Femur (tissue), 1 donor: ENCODE measurements around the gene CWF19L1.

ENCODE experiments used
- DNase-seq: peaks from one replicate; pipeline ENCODE4 v3.0.0-alpha.2; 2017

Gene CWF19L1

DNA sequence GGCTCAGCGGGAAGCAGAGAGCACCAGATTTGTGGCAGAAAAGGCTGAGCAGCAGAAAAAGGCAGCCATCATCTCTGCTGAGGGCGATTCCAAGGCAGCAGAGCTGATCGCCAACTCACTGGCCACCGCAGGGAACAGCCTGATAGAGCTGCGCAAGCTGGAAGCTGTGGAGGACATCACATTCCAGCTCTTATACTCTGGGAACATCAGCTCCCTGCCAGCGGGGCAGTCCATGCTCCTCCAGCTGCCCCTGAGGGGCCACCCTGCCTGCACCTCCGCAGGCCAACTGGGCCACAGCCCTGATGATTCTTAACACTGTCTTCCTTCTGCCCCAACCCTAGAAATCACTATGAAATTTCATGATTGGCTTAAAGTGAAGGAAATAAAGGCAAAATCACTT, 18.6 kb downstream of the CWF19L1 start:
- DNase-seq, result no peak

GRCh38 chr10:100245484-100246220, 21.8 kb downstream of the CWF19L1 start:
- DNase-seq, result no peak

DNA sequence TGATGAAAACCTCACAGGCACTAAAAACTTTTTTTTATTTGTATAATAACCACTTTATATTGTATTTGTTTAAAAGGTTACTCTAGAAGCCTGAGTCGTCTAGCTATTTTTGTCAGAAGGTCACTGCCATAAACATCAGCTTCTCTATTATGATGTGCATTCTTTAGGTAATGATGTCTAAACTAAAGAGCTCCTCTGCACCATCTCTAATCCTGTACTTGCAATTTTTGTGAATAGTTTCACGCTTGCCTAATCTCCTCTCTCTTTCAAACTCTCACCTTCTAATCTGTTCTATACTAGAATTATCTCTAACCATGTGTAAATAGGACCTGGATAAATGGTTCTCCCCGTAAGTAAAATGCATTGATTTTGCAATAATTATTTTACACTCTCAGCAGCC, 27.6 kb downstream of the CWF19L1 start:
- DNase-seq, result no peak

DNA sequence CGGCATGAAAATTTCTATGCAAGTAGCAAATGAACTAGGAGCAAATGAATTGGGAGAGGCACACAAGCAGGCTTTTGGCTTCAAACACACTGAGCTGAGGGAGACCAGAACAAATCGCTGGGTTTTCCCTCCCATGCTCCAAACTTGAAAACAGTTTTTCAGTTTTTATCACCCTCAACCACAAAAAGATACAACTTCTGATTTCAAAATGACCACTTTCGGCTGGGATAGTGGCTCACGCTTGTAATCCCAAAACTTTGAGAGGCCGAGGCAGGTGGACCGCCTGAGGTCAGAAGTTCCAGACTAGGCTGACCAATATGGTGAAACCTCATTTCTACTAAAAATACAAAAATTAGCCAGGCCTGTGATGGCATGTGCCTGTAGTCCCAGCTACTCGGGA, 29.0 kb downstream of the CWF19L1 start:
- no peak for DNase-seq

GRCh38 chr10:100232101-100232500, 35.3 kb downstream of the CWF19L1 start:
- no peak for DNase-seq

GRCh38 chr10:100229819-100230422, 37.5 kb downstream of the CWF19L1 start:
- DNase-seq, result no peak

DNA sequence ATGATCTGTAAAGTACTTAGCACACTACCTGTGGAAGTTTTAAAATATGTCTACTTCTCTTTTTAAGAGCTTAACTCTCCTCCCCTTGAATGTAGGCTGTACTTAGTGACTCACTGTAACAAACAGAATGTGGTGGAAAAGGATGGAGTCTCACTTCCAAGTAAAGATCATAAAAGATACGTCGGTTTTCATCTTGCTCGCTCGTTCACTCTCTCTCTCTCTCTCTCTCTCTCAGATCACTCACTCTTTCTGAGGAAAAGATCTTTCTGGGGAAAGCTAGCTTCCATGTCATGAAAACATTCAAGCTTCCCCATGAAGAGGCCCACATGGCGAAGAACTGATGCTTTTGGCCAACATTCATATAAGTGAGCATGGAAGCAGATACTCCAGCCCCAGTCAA, 43.6 kb downstream of the CWF19L1 start:
- DNase-seq, result no peak

DNA sequence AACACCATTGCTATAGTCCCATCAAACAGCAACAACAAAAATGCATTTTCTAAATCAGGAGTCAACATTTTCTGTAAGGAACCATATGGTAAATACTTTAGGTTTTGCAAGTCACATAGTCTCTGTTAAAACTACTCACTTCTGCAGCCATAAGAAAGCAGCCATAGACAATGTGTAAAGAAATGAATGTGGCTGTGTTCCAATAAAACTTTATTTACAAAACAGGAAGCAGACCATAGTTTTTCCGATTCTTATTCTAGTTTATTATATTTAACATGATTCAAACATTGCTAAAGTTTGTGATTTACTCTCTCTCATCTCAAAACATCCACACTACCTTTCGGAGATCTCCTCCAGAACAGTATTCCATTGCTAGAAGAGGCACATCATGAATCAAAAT, 44.9 kb downstream of the CWF19L1 start:
- DNase-seq, result no peak

DNA sequence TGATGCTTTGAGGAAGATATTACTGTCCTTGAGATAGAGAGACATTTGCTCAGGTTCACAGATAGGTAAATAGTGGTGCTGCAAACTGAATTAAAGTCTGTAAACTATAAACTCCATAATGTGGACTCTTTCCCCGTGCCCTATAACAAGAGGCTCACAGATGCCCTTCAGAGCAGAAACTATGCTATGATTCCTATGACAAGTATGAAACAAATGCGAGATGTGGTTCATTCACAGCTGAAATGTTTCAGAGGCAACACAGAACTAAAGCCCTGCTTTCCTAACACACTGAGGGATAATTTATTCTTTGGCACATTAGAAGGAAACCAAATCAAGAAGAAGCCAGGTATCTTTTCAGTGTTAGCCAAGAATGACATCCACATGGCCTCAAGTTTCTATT, 51.4 kb downstream of the CWF19L1 start:
- no peak for DNase-seq

GRCh38 chr10:100209303-100209702, 58.1 kb downstream of the CWF19L1 start:
- DNase-seq, result no peak

GRCh38 chr10:100208276-100208675, 59.2 kb downstream of the CWF19L1 start:
- DNase-seq, result no peak

- DNase-seq, result no peak
Observed at GRCh38 chr10:100204370-100204769, 63.1 kb downstream of the CWF19L1 start.

- no peak for DNase-seq
Observed at GRCh38 chr10:100201549-100201948, 65.9 kb downstream of the CWF19L1 start.

- DNase-seq, result no peak
Observed at GRCh38 chr10:100194711-100195110, 72.7 kb downstream of the CWF19L1 start.

GRCh38 chr10:100192350-100192749, 75.1 kb downstream of the CWF19L1 start:
- DNase-seq, result peak; percentile 41

GRCh38 chr10:100186253-100187212, 80.9 kb downstream of the CWF19L1 start:
- peak; percentile 43 for DNase-seq

DNA sequence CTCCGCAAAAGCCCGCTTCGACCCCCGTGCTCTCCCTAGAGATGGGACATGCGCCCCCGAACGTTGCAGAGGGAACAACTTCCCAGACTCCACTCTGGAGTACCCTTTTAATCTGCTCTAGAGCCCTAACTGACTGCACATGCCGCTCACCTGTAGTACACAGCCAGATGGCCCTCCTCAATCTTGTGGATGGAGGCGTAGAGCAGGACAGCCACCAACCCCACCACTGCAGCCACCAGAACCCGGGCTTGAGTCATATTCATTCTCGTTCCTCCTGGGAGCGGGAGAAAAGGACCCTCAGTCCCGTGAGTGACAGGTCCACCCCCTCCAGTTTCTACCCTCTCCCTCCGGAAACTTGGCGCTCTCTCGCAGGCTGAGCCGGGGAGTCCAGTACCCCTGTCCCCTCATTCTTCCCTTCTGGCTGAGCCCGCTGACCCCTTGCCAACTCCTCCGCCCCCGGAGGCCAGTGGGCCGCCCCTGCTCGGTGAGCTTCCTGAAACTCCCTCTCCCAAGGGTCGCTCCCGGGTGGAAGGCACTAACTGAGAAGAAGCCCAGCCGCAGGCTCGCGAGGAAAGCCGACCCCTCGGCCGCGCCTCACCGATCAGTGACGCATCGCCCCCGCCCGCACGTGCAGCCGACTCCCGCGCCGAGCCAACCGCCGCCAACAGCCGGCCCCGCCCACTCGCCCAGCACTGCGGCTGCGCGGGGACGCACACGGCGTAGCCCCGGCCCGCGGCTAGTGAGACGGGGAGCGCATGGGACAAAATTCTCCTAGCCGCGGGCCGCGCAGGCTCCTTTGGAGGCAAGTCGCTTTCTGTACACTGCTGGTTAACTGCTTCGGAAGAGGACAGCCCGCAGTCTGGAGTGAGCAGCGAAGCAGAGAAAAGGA, 81.8 kb downstream of the CWF19L1 start, which contains the start of gene ERLIN1:
Gene ERLIN1 (minus strand): TSS at position 666 of the 889 bp plus-strand sequence. CDS start 403 bp downstream, at position 263.
- peak; percentile 97 for DNase-seq

- DNase-seq, result peak; percentile 21
Observed at GRCh38 chr10:100184840-100185239, 82.6 kb downstream of the CWF19L1 start.

GRCh38 chr10:100184426-100184825, 83.0 kb downstream of the CWF19L1 start:
- no peak for DNase-seq

GRCh38 chr10:100183481-100183880, 84.0 kb downstream of the CWF19L1 start:
- DNase-seq, result no peak

- no peak for DNase-seq
Observed at GRCh38 chr10:100182908-100183307, 84.5 kb downstream of the CWF19L1 start.
